HG02623 (cell line): Measurements from ENCODE around the gene ZNF625.
"Not testable (repeated sequence)": the region's sequence is repeated elsewhere in the genome, so short reads cannot be mapped to it uniquely, and the experiment has no call there.

Source experiments
- ATAC-seq: cut with Tn5 transposase; IDR thresholded peaks from one replicate; pipeline ENCODE4 v1.9.1; 2021; ENCODE audit warnings: moderate library complexity; ENCODE audit not compliant: unreplicated experiment

ZNF625 gene

GRCh38 chr19:12139269-12139668 lies 17.3 kb downstream of the ZNF625 start:
- ATAC-seq, result no peak

- no peak for ATAC-seq
Observed at GRCh38 chr19:12137221-12137940, 19.2 kb downstream of the ZNF625 start.

- no peak for ATAC-seq
Observed at GRCh38 chr19:12133069-12133468, 23.5 kb downstream of the ZNF625 start.

GRCh38 chr19:12126707-12127106 lies 29.8 kb downstream of the ZNF625 start:
- ATAC-seq, result no peak

- ATAC-seq, result no peak
Observed at GRCh38 chr19:12117201-12117970, 39.1 kb downstream of the ZNF625 start.

GRCh38 chr19:12113121-12113520 lies 43.4 kb downstream of the ZNF625 start:
- ATAC-seq, result no peak

GRCh38 chr19:12112701-12113100 lies 43.8 kb downstream of the ZNF625 start:
- no peak for ATAC-seq

GRCh38 chr19:12111943-12112637 lies 44.4 kb downstream of the ZNF625 start:
- ATAC-seq, result no peak

GRCh38 chr19:12111176-12111575 lies 45.4 kb downstream of the ZNF625 start:
- ATAC-seq, result no peak

- ATAC-seq, result not testable (repeated sequence)
Observed at GRCh38 chr19:12103909-12104308, 52.6 kb downstream of the ZNF625 start.

- no peak for ATAC-seq
Observed at GRCh38 chr19:12098040-12098439, 58.5 kb downstream of the ZNF625 start.

GRCh38 chr19:12095111-12095790 lies 61.3 kb downstream of the ZNF625 start:
- no peak for ATAC-seq
